ENCODE measurements around the gene ATAT1. TPM values are rescaled to one million over a fixed set of nuclear protein-coding genes. Genes with fewer than 3 reads are reported as not detected.

Gene ATAT1
- total and polyA plus RNA-seq, 2 of the 13 experiments (the other 11 are each of a cell fraction or from before 2014, with no cell fraction given) = 9.2 to 23.6 TPM

DNA sequence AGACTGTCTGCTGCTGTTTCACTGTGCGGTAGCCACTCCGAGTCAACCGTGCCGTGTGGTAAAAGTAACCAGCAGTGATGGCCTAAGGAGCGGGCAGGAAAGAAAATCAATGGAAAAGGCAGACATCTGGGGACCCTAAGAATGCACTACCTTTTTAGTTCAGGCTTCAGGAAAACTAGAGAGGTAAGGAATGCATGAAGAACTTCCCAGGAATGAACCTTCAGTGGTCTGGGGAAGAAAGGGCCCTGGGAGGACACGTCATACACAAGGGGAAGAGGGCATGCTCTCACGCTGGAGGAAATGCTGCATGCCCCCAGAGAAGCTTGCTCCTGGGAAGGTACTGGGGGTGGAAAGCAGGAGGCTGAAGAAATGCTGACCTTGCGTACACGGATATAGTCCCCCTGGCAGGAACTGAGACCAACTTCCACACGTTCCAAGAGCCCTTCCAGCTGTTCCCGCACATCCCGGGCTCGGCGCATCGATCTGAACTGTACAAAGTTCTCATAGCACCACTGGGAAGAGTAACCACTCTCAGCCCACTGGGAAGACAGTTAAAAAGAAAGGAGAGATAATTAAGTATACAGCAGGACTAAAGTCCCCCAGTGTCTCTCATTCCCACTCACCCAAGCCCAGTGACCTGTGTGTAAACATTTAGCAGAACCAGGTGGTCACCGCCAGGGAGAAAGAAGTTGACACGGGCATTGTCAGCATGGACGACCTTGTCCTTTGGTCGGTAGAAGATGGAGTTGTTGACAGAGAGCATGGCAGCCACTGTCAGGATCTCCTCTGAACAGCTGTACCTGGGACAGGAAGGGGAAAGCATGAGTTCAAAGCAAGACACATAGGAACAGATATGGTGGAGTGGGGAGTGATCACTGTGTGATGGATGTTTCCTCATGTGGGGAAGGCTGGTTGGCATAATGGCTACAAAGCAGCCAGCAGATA, 28.4 kb downstream of the ATAT1 start (continued):
- TF ChIP-seq ZNF337 (CRISPR knock-in tag; IDR thresholded peaks at IDR 0.05; ENCODE audit: borderline replicate concordance, low read depth) (peak; percentile 90; the same call in 1 of the 2 replicates), SAP130 (CRISPR knock-in tag; IDR thresholded peaks at IDR 0.05; ENCODE audit: low read depth) (peak; percentile 100), JUNB (CRISPR knock-in tag; IDR thresholded peaks at IDR 0.05; ENCODE audit: borderline replicate concordance) (0 out of 2 replicates have a peak, but pooled peaks have one; percentile 50), GATA4 (IDR thresholded peaks at IDR 0.05; ENCODE audit: borderline replicate concordance, low read depth) (no peak), PHF21A (CRISPR knock-in tag; IDR thresholded peaks at IDR 0.05) (peak; percentile 97), ZFP36L2 (CRISPR knock-in tag; IDR thresholded peaks at IDR 0.05) (no peak), ZSCAN22 (CRISPR knock-in tag; IDR thresholded peaks at IDR 0.05) (no peak), PHF8 (CRISPR knock-in tag; IDR thresholded peaks at IDR 0.05) (peak; percentile 46), ZBTB38 (CRISPR knock-in tag; IDR thresholded peaks at IDR 0.05) (peak; percentile 91), ZNF232 (CRISPR knock-in tag; IDR thresholded peaks at IDR 0.05; ENCODE audit: borderline replicate concordance) (0 out of 2 replicates have a peak, but pooled peaks have one; percentile 27), SPEN (CRISPR knock-in tag; IDR thresholded peaks at IDR 0.05; ENCODE audit: low read depth) (peak; percentile 84; the same call in 1 of the 2 replicates), ZNF251 (CRISPR knock-in tag; IDR thresholded peaks at IDR 0.05) (no peak), ZNF782 (CRISPR knock-in tag; IDR thresholded peaks at IDR 0.05; ENCODE audit: borderline replicate concordance) (no peak), ZNF549 (CRISPR knock-in tag; IDR thresholded peaks at IDR 0.05) (no peak)
- TF ChIP-seq, protein P1, sequence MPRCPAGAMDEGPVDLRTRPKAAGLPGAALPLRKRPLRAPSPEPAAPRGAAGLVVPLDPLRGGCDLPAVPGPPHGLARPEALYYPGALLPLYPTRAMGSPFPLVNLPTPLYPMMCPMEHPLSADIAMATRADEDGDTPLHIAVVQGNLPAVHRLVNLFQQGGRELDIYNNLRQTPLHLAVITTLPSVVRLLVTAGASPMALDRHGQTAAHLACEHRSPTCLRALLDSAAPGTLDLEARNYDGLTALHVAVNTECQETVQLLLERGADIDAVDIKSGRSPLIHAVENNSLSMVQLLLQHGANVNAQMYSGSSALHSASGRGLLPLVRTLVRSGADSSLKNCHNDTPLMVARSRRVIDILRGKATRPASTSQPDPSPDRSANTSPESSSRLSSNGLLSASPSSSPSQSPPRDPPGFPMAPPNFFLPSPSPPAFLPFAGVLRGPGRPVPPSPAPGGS (CRISPR knock-in tag; IDR thresholded peaks at IDR 0.05) = peak; percentile 77
- TF ChIP-seq, protein P2, sequence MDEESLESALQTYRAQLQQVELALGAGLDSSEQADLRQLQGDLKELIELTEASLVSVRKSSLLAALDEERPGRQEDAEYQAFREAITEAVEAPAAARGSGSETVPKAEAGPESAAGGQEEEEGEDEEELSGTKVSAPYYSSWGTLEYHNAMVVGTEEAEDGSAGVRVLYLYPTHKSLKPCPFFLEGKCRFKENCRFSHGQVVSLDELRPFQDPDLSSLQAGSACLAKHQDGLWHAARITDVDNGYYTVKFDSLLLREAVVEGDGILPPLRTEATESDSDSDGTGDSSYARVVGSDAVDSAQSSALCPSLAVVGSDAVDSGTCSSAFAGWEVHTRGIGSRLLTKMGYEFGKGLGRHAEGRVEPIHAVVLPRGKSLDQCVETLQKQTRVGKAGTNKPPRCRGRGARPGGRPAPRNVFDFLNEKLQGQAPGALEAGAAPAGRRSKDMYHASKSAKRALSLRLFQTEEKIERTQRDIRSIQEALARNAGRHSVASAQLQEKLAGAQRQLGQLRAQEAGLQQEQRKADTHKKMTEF (CRISPR knock-in tag; IDR thresholded peaks at IDR 0.05) = peak; percentile 95
- TF ChIP-seq, protein P3, sequence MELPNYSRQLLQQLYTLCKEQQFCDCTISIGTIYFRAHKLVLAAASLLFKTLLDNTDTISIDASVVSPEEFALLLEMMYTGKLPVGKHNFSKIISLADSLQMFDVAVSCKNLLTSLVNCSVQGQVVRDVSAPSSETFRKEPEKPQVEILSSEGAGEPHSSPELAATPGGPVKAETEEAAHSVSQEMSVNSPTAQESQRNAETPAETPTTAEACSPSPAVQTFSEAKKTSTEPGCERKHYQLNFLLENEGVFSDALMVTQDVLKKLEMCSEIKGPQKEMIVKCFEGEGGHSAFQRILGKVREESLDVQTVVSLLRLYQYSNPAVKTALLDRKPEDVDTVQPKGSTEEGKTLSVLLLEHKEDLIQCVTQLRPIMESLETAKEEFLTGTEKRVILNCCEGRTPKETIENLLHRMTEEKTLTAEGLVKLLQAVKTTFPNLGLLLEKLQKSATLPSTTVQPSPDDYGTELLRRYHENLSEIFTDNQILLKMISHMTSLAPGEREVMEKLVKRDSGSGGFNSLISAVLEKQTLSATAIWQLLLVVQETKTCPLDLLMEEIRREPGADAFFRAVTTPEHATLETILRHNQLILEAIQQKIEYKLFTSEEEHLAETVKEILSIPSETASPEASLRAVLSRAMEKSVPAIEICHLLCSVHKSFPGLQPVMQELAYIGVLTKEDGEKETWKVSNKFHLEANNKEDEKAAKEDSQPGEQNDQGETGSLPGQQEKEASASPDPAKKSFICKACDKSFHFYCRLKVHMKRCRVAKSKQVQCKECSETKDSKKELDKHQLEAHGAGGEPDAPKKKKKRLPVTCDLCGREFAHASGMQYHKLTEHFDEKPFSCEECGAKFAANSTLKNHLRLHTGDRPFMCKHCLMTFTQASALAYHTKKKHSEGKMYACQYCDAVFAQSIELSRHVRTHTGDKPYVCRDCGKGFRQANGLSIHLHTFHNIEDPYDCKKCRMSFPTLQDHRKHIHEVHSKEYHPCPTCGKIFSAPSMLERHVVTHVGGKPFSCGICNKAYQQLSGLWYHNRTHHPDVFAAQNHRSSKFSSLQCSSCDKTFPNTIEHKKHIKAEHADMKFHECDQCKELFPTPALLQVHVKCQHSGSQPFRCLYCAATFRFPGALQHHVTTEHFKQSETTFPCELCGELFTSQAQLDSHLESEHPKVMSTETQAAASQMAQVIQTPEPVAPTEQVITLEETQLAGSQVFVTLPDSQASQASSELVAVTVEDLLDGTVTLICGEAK (IDR thresholded peaks at IDR 0.05) = no peak
- TF ChIP-seq, protein P3 (CRISPR knock-in tag; IDR thresholded peaks at IDR 0.05) = peak; percentile 60; the same call in 1 of the 2 replicates
